H9 (cell line): ENCODE results near the gene ADAD2. TPM values are rescaled to one million over a fixed set of nuclear protein-coding genes. Genes with fewer than 3 reads are reported as not detected.

Experiments
- DNase-seq: peaks from one replicate; pipeline ENCODE4 v3.0.0-alpha.2; 2017
- H2AFZ ChIP-seq: one replicate; pipeline ENCODE4 v1.6.1; 2013; ENCODE audit warnings: mild to moderate bottlenecking, low read length, control low read depth, moderate library complexity
- H2AK5ac ChIP-seq: 2 replicates; pipeline ENCODE4 v1.6.1; 2013; ENCODE audit warnings: low read length, control low read depth, mixed read lengths; ENCODE audit not compliant: insufficient read length
- H2BK120ac ChIP-seq: one replicate; pipeline ENCODE4 v1.6.1; 2013; ENCODE audit warnings: low read depth, mild to moderate bottlenecking, low read length, control low read depth, inconsistent platforms; ENCODE audit not compliant: poor library complexity, severe bottlenecking
- H2BK12ac ChIP-seq: 2 replicates; pipeline ENCODE4 v1.6.1; 2013; ENCODE audit warnings: low read length, control low read depth, mixed read lengths, low read depth; ENCODE audit not compliant: insufficient read length
- H2BK15ac ChIP-seq: 2 replicates; pipeline ENCODE4 v1.6.1; 2013; ENCODE audit warnings: low read depth, low read length, control low read depth
- H2BK20ac ChIP-seq: one replicate; pipeline ENCODE4 v1.6.1; 2013; ENCODE audit warnings: low read depth, mild to moderate bottlenecking, low read length, control low read depth, inconsistent platforms; ENCODE audit not compliant: poor library complexity, severe bottlenecking
- H2BK5ac ChIP-seq: 2 replicates; pipeline ENCODE4 v1.6.1; 2013; ENCODE audit warnings: low read length, control low read depth, mixed read lengths; ENCODE audit not compliant: insufficient read length
- H3K14ac ChIP-seq: 2 replicates; pipeline ENCODE4 v1.6.1; 2013; ENCODE audit warnings: low read length, control low read depth; ENCODE audit not compliant: insufficient read depth
- H3K18ac ChIP-seq: 2 replicates; pipeline ENCODE4 v1.6.1; 2013; ENCODE audit warnings: low read depth, mild to moderate bottlenecking, mixed read lengths, low read length, control low read depth; ENCODE audit not compliant: insufficient read length
- H3K23ac ChIP-seq: 2 replicates; pipeline ENCODE4 v1.6.1; 2013; ENCODE audit warnings: low read length, control low read depth, mixed read lengths, low read depth; ENCODE audit not compliant: insufficient read length
- H3K23me2 ChIP-seq: 2 replicates; pipeline ENCODE4 v1.6.1; 2013; ENCODE audit warnings: low read depth, mild to moderate bottlenecking, mixed read lengths, low read length, control low read depth; ENCODE audit not compliant: insufficient read length, poor library complexity, severe bottlenecking
- H3K27ac ChIP-seq: 2 replicates; pipeline ENCODE4 v1.5.1; 2013; ENCODE audit warnings: low read length, control low read depth, mixed read lengths, low read depth; ENCODE audit not compliant: insufficient read length
- H3K27me3 ChIP-seq: 2 replicates; pipeline ENCODE4 v1.6.1; 2013; ENCODE audit warnings: low read length, control low read depth, inconsistent platforms; ENCODE audit not compliant: insufficient read depth
- H3K4ac ChIP-seq: 2 replicates; pipeline ENCODE4 v1.6.1; 2013; ENCODE audit warnings: low read depth, mild to moderate bottlenecking, control low read depth, inconsistent platforms, low read length, moderate library complexity
- H3K4me1 ChIP-seq: 2 replicates; pipeline ENCODE4 v1.6.1; 2013; ENCODE audit warnings: low read length, control low read depth, inconsistent platforms; ENCODE audit not compliant: insufficient read depth
- H3K4me2 ChIP-seq: 2 replicates; pipeline ENCODE4 v1.6.1; 2013; ENCODE audit warnings: low read length, control low read depth, mixed read lengths; ENCODE audit not compliant: insufficient read length, insufficient read depth
- H3K56ac ChIP-seq: 2 replicates; pipeline ENCODE4 v1.6.1; 2013; ENCODE audit warnings: low read depth, mild to moderate bottlenecking, mixed read lengths, low read length, control low read depth; ENCODE audit not compliant: insufficient read length
- H3K79me1 ChIP-seq: 2 replicates; pipeline ENCODE4 v1.6.1; 2013; ENCODE audit warnings: low read depth, mild to moderate bottlenecking, moderate library complexity, low read length, control low read depth, inconsistent platforms; ENCODE audit not compliant: insufficient read depth, poor library complexity, severe bottlenecking
- H3K79me2 ChIP-seq: 2 replicates; pipeline ENCODE4 v1.6.1; 2013; ENCODE audit warnings: low read length, control low read depth, inconsistent platforms; ENCODE audit not compliant: insufficient read depth
- H3K9ac ChIP-seq: 2 replicates; pipeline ENCODE4 v1.6.1; 2013; ENCODE audit warnings: low read length, control low read depth, mixed read lengths; ENCODE audit not compliant: insufficient read length; ENCODE audit errors: extremely low read depth
- H3K9me3 ChIP-seq: one replicate; pipeline ENCODE4 v1.6.1; 2013; ENCODE audit warnings: low read depth, low read length, inconsistent platforms; ENCODE audit not compliant: control insufficient read depth
- H3T11ph ChIP-seq: one replicate; pipeline ENCODE4 v1.6.1; 2013; ENCODE audit warnings: mild to moderate bottlenecking, low read length, control low read depth, inconsistent platforms
- H4K20me1 ChIP-seq: one replicate; pipeline ENCODE4 v1.6.1; 2013; ENCODE audit not compliant: control insufficient read depth, insufficient read length, insufficient read depth
- H4K5ac ChIP-seq: 2 replicates; pipeline ENCODE4 v1.6.1; 2013; ENCODE audit warnings: low read depth, mild to moderate bottlenecking, mixed read lengths, low read length, control low read depth; ENCODE audit not compliant: insufficient read length
- H4K8ac ChIP-seq: replicated peaks from 2 replicates; pipeline ENCODE4 v1.6.1; 2013; ENCODE audit warnings: low read length, control low read depth, mixed read lengths, low read depth; ENCODE audit not compliant: insufficient read length
- H4K91ac ChIP-seq: 2 replicates; pipeline ENCODE4 v1.6.1; 2013; ENCODE audit warnings: low read depth, mild to moderate bottlenecking, moderate library complexity, mixed read lengths, low read length, control low read depth; ENCODE audit not compliant: insufficient read length
- H3K27ac Mint-ChIP-seq, 3 experiments: 2 replicates in 2 of 3; 3 replicates in 1 of 3; pipeline ENCODE4 v1.8.0; 2020 to 2021; ENCODE audit warnings: mixed read lengths in 3 of 3, mild to moderate bottlenecking in 1 of 3, moderate library complexity in 1 of 3
- H3K27me3 Mint-ChIP-seq: 2 replicates; pipeline ENCODE4 v1.8.0; 2021; ENCODE audit warnings: low read depth, mild to moderate bottlenecking, moderate library complexity, mixed read lengths
- H3K36me3 Mint-ChIP-seq, 3 experiments: 2 replicates in 2 of 3; 3 replicates in 1 of 3; pipeline ENCODE4 v1.8.0; 2020 to 2021; ENCODE audit warnings: low read depth in 3 of 3, mixed read lengths in 3 of 3; ENCODE audit not compliant: insufficient read depth in 1 of 3
- H3K4me1 Mint-ChIP-seq, 2 experiments: 2 replicates each; pipeline ENCODE4 v1.8.0; 2020; ENCODE audit warnings: mixed read lengths in 2 of 2
- H3K4me3 Mint-ChIP-seq, 2 experiments: 2 replicates in 1 of 2; 3 replicates in 1 of 2; pipeline ENCODE4 v1.8.0; 2020 to 2021; ENCODE audit warnings: mild to moderate bottlenecking in 2 of 2, mixed read lengths in 2 of 2, moderate library complexity in 1 of 2
- H3K9me3 Mint-ChIP-seq, 2 experiments: 2 replicates in 1 of 2; 3 replicates in 1 of 2; pipeline ENCODE4 v1.8.0; 2020; ENCODE audit warnings: mild to moderate bottlenecking in 2 of 2, mixed read lengths in 2 of 2, moderate library complexity in 1 of 2
- CTCF ChIP-seq: fragments of 200-600 bp; sonication (generic); conservative IDR thresholded peaks from 3 replicates; pipeline ENCODE4 v1.8.0; 2021; ENCODE audit warnings: antibody characterized with exemption, mild to moderate bottlenecking
- WGBS: extraction: QIAGEN DNeasy Blood & Tissue Kit; methylation state at CpG from one replicate; pipeline ENCODE4 v1.1.7; 2013; ENCODE audit warnings: missing lambda C conversion rate, low lambda C conversion rate, mixed read lengths; ENCODE audit not compliant: insufficient read length; ENCODE audit errors: extremely low coverage; 5-methylcytosine and 5-hydroxymethylcytosine counted together
- total RNA-seq: library from RNA; stranded (reverse); gene quantifications from 2 replicates; pipeline ENCODE4 v1.2.1, GENCODE V29; 2021

ADAD2 gene
- total RNA-seq, 1 experiment from 2014 or later: 1.0 TPM

GRCh38 chr16:84239141-84239769, 48.3 kb downstream of the ADAD2 start:
- Histone ChIP-seq H3K4me1 (no peaks in the 10 kb centered on the region), H3K79me1 (no peaks in the 10 kb centered on the region), H3T11ph (no peak overlapping the region), H3K56ac (no peak overlapping the region), H2BK120ac (no peak overlapping the region), H2BK12ac (no peak overlapping the region), H4K5ac (no peak overlapping the region), H2BK15ac (no peak overlapping the region), H3K9ac (no peak overlapping the region), H3K23me2 (no peaks in the 10 kb centered on the region), H3K23ac (no peak overlapping the region), H2BK5ac (no peak overlapping the region), H3K27me3 (no peaks in the 10 kb centered on the region), H3K18ac (no peak overlapping the region), H2AK5ac (no peak overlapping the region), H2AFZ (no peak overlapping the region), H3K4me2 (no peak overlapping the region), H3K79me2 (no peaks in the 10 kb centered on the region), H3K4ac (no peak overlapping the region), H3K27ac (no peak overlapping the region), H4K91ac (no peak overlapping the region), H3K9me3 (no peaks in the 10 kb centered on the region), H2BK20ac (no peak overlapping the region), H4K8ac (no peak overlapping the region), H3K14ac (no peak overlapping the region), H4K20me1 (no peaks in the 10 kb centered on the region)
- Mint-ChIP-seq H3K9me3 (peaks cover 0 to 4% of the 10 kb centered on the region in 2 experiments; a peak in 2 of 5 replicates), H3K36me3 (no peaks in the 10 kb centered on the region), H3K27ac (no peak overlapping the region), H3K4me1 (peaks cover 2 to 11% of the 10 kb centered on the region in 2 experiments; a peak in 2 of 4 replicates), H3K27me3 (peaks cover 10% of the 10 kb centered on the region), H3K4me3 (no peak overlapping the region)
- no peak for DNase-seq
- no CpG with 5 or more reads among the region's 10 CpGs for WGBS
- no peak for TF ChIP-seq CTCF
